HEK293 (cell line): Measurements from ENCODE around the gene NTF4.

ENCODE experiments used
- BCL11B ChIP-seq: fragments of 450-650 bp; formaldehyde crosslinking; IDR thresholded peaks from 2 replicates; pipeline ENCODE4 v1.5.1; 2016; ENCODE audit warnings: low read depth, missing biosample characterization, missing genetic modification characterization
- EGR2 ChIP-seq: fragments of 450-650 bp; formaldehyde crosslinking; IDR thresholded peaks from 2 replicates; pipeline ENCODE4 v1.5.1; 2016; ENCODE audit warnings: low read depth, missing biosample characterization, missing genetic modification characterization
- GFI1B ChIP-seq: fragments of 450-650 bp; formaldehyde crosslinking; IDR thresholded peaks from 2 replicates; pipeline ENCODE4 v1.5.1; 2016; ENCODE audit warnings: missing biosample characterization, missing genetic modification characterization
- GLI4 ChIP-seq: fragments of 450-650 bp; formaldehyde crosslinking; IDR thresholded peaks from 2 replicates; pipeline ENCODE4 v1.5.1; 2016; ENCODE audit warnings: missing biosample characterization, missing genetic modification characterization
- IKZF3 ChIP-seq: fragments of 450-650 bp; IDR thresholded peaks from 2 replicates; pipeline ENCODE4 v1.5.0; 2018; ENCODE audit warnings: missing biosample characterization, mild to moderate bottlenecking, missing genetic modification characterization, moderate library complexity
- KLF1 ChIP-seq: fragments of 450-650 bp; formaldehyde crosslinking; IDR thresholded peaks from 2 replicates; pipeline ENCODE4 v1.5.1; 2016; ENCODE audit warnings: missing biosample characterization, missing genetic modification characterization
- KLF10 ChIP-seq: fragments of 450-650 bp; IDR thresholded peaks from 2 replicates; pipeline ENCODE4 v1.5.1; 2018; ENCODE audit warnings: missing biosample characterization, mild to moderate bottlenecking, missing genetic modification characterization
- KLF8 ChIP-seq: fragments of 450-650 bp; formaldehyde crosslinking; IDR thresholded peaks from 2 replicates; pipeline ENCODE4 v1.5.1; 2016; ENCODE audit warnings: missing biosample characterization, missing genetic modification characterization
- KLF9 ChIP-seq: fragments of 450-650 bp; formaldehyde crosslinking; IDR thresholded peaks from 2 replicates; pipeline ENCODE4 v1.5.1; 2016; ENCODE audit warnings: missing biosample characterization, missing genetic modification characterization, low read depth
- OSR2 ChIP-seq: fragments of 450-650 bp; formaldehyde crosslinking; IDR thresholded peaks from 2 replicates; pipeline ENCODE4 v1.5.1; 2016; ENCODE audit warnings: missing biosample characterization, missing genetic modification characterization
- SCRT1 ChIP-seq: fragments of 450-650 bp; formaldehyde crosslinking; IDR thresholded peaks from 2 replicates; pipeline ENCODE4 v1.5.1; 2016; ENCODE audit warnings: missing biosample characterization, missing genetic modification characterization, borderline replicate concordance
- SP2 ChIP-seq: fragments of 450-650 bp; formaldehyde crosslinking; IDR thresholded peaks from 2 replicates; pipeline ENCODE4 v1.5.1; 2016; ENCODE audit warnings: missing biosample characterization, missing genetic modification characterization
- WT1 ChIP-seq: fragments of 450-650 bp; formaldehyde crosslinking; IDR thresholded peaks from 2 replicates; pipeline ENCODE4 v1.5.1; 2016; ENCODE audit warnings: missing biosample characterization, missing genetic modification characterization
- YY1 ChIP-seq: fragments of 450-650 bp; formaldehyde crosslinking; IDR thresholded peaks from 2 replicates; pipeline ENCODE4 v1.5.1; 2018; ENCODE audit warnings: missing biosample characterization, missing genetic modification characterization
- ZFP3 ChIP-seq: fragments of 450-650 bp; formaldehyde crosslinking; IDR thresholded peaks from 2 replicates; pipeline ENCODE4 v1.5.1; 2016; ENCODE audit warnings: low read depth, missing biosample characterization, missing genetic modification characterization
- ZFP37 ChIP-seq: fragments of 450-650 bp; formaldehyde crosslinking; IDR thresholded peaks from 2 replicates; pipeline ENCODE4 v1.5.1; 2016; ENCODE audit warnings: missing biosample characterization, missing genetic modification characterization
- ZFP41 ChIP-seq: fragments of 450-650 bp; formaldehyde crosslinking; IDR thresholded peaks from 2 replicates; pipeline ENCODE4 v1.5.1; 2016; ENCODE audit warnings: missing biosample characterization, missing genetic modification characterization, borderline replicate concordance
- ZNF121 ChIP-seq: fragments of 450-650 bp; formaldehyde crosslinking; IDR thresholded peaks from 2 replicates; pipeline ENCODE4 v1.5.1; 2016; ENCODE audit warnings: missing biosample characterization, missing genetic modification characterization
- ZNF146 ChIP-seq: fragments of 450-650 bp; formaldehyde crosslinking; IDR thresholded peaks from 2 replicates; pipeline ENCODE4 v1.5.1; 2016; ENCODE audit warnings: missing biosample characterization, missing genetic modification characterization
- ZNF169 ChIP-seq: fragments of 450-650 bp; formaldehyde crosslinking; IDR thresholded peaks from 2 replicates; pipeline ENCODE4 v1.5.1; 2016; ENCODE audit warnings: missing biosample characterization, missing genetic modification characterization
- ZNF174 ChIP-seq: fragments of 450-650 bp; formaldehyde crosslinking; IDR thresholded peaks from 2 replicates; pipeline ENCODE4 v1.5.0; 2017; ENCODE audit warnings: missing biosample characterization, mild to moderate bottlenecking, missing genetic modification characterization
- ZNF19 ChIP-seq: fragments of 450-650 bp; formaldehyde crosslinking; IDR thresholded peaks from 2 replicates; pipeline ENCODE4; 2016; ENCODE audit warnings: missing biosample characterization, missing genetic modification characterization, low read depth
- ZNF202 ChIP-seq: fragments of 450-650 bp; formaldehyde crosslinking; IDR thresholded peaks from 2 replicates; pipeline ENCODE4 v1.5.1; 2016; ENCODE audit warnings: missing biosample characterization, missing genetic modification characterization, borderline replicate concordance
- ZNF221 ChIP-seq: fragments of 450-650 bp; formaldehyde crosslinking; IDR thresholded peaks from 2 replicates; pipeline ENCODE4 v1.5.1; 2017; ENCODE audit warnings: missing biosample characterization, missing genetic modification characterization, borderline replicate concordance
- ZNF324 ChIP-seq: fragments of 450-650 bp; formaldehyde crosslinking; IDR thresholded peaks from 2 replicates; pipeline ENCODE4 v1.5.1; 2016; ENCODE audit warnings: missing biosample characterization, missing genetic modification characterization
- ZNF423 ChIP-seq: fragments of 450-650 bp; formaldehyde crosslinking; IDR thresholded peaks from 2 replicates; pipeline ENCODE4 v1.5.1; 2016; ENCODE audit warnings: missing biosample characterization, missing genetic modification characterization
- ZNF433 ChIP-seq: fragments of 450-650 bp; formaldehyde crosslinking; IDR thresholded peaks from 2 replicates; pipeline ENCODE4 v1.5.1; 2016; ENCODE audit warnings: missing biosample characterization, missing genetic modification characterization, low read depth
- ZNF501 ChIP-seq: fragments of 450-650 bp; formaldehyde crosslinking; IDR thresholded peaks from 2 replicates; pipeline ENCODE4 v1.5.1; 2016; ENCODE audit warnings: missing biosample characterization, missing genetic modification characterization
- ZNF510 ChIP-seq: fragments of 450-650 bp; formaldehyde crosslinking; IDR thresholded peaks from 2 replicates; pipeline ENCODE4 v1.5.1; 2018; ENCODE audit warnings: mild to moderate bottlenecking, missing genetic modification characterization, missing biosample characterization; ENCODE audit not compliant: insufficient replicate concordance
- ZNF548 ChIP-seq: fragments of 450-650 bp; formaldehyde crosslinking; IDR thresholded peaks from 2 replicates; pipeline ENCODE4 v1.5.1; 2016; ENCODE audit warnings: missing biosample characterization, missing genetic modification characterization
- ZNF558 ChIP-seq: fragments of 450-650 bp; formaldehyde crosslinking; IDR thresholded peaks from 2 replicates; pipeline ENCODE4 v1.5.1; 2016; ENCODE audit warnings: missing biosample characterization, missing genetic modification characterization
- ZNF560 ChIP-seq: fragments of 450-650 bp; formaldehyde crosslinking; IDR thresholded peaks from 2 replicates; pipeline ENCODE4 v1.5.1; 2017; ENCODE audit warnings: missing biosample characterization, missing genetic modification characterization, borderline replicate concordance
- ZNF585B ChIP-seq: fragments of 450-650 bp; formaldehyde crosslinking; IDR thresholded peaks from 2 replicates; pipeline ENCODE4 v1.5.1; 2016; ENCODE audit warnings: missing biosample characterization, missing genetic modification characterization
- ZNF610 ChIP-seq: fragments of 450-650 bp; formaldehyde crosslinking; IDR thresholded peaks from 2 replicates; pipeline ENCODE4 v1.5.1; 2016; ENCODE audit warnings: missing biosample characterization, missing genetic modification characterization, borderline replicate concordance
- ZNF621 ChIP-seq: fragments of 450-650 bp; formaldehyde crosslinking; IDR thresholded peaks from 2 replicates; pipeline ENCODE4 v1.5.1; 2017; ENCODE audit warnings: missing biosample characterization, missing genetic modification characterization
- ZNF626 ChIP-seq: fragments of 450-650 bp; sonication (Bioruptor Pico); formaldehyde crosslinking; IDR thresholded peaks from 2 replicates; pipeline ENCODE4 v1.5.1; 2018; ENCODE audit warnings: missing biosample characterization, missing genetic modification characterization, inconsistent platforms
- ZNF664 ChIP-seq: fragments of 450-650 bp; formaldehyde crosslinking; IDR thresholded peaks from 2 replicates; pipeline ENCODE4 v1.5.1; 2016; ENCODE audit warnings: missing biosample characterization, missing genetic modification characterization
- ZNF776 ChIP-seq: fragments of 450-650 bp; formaldehyde crosslinking; IDR thresholded peaks from 2 replicates; pipeline ENCODE4 v1.5.0; 2017; ENCODE audit warnings: missing biosample characterization, missing genetic modification characterization, borderline replicate concordance
- ZNF843 ChIP-seq: fragments of 450-650 bp; formaldehyde crosslinking; IDR thresholded peaks from 2 replicates; pipeline ENCODE4 v1.5.1; 2016; ENCODE audit warnings: missing biosample characterization, missing genetic modification characterization
- TF ChIP-seq, protein P1 (sequence below): fragments of 450-650 bp; formaldehyde crosslinking; IDR thresholded peaks from 2 replicates; pipeline ENCODE4 v1.5.1; 2017; ENCODE audit warnings: missing biosample characterization, missing genetic modification characterization
- TF ChIP-seq, protein P2 (sequence below): IDR thresholded peaks from 2 replicates; pipeline ENCODE4 v1.6.1; 2011; ENCODE audit warnings: mild to moderate bottlenecking, low read depth, low read length, borderline replicate concordance

The NTF4 gene

DNA sequence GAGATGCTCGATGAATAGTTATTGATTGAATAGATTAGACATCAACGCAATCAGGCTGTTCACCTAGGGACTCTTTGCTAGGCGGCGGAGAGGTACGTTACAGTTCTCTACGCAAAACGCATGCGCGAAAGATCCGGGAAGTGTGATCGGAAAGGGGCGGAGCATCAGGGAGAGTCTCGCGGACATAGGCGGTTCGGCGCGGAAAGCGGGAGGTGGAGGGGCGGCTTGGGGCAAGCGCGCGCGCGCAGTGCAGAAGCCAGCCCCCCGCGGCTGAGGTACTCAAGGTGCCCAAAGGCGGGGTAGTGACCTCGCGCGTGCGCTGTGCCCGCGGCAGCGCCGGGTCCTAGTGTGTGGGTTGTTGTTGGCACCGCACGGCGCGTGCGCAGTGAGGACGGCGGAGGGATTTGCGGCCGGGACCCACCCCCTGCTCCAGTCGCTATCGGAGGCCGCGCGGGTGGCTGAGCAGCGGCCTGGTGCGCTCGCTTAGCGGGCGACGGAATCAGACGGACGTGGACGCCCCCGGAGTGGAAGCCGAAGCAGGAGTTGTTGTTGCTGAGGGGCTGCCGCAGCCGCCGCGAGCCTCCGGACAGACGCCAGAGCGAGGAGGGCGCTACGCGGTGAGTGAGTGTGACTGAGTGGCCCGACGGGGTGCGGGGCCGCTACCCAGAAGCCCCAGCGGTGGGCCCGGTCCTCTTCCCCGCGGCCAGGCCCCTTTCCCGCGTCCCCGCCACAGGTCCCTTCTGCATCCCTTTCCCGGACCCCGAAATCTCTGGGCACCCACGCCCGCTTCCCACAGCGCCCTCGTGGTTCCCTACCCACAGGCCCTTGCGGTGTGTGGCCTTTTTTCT, 20.6 kb upstream of the NTF4 start, which contains the start of gene SNRNP70 (continued):
- 0 out of 2 replicates have a peak, but pooled peaks have one; percentile 49 for TF ChIP-seq ZNF121 (tag by site-specific recombination)
- no peak for TF ChIP-seq ZNF776 (tag by site-specific recombination)
- no peak for TF ChIP-seq ZNF560 (tag by site-specific recombination)
- no peak for TF ChIP-seq ZNF19 (tag by site-specific recombination)
- TF ChIP-seq ZNF433 (tag by site-specific recombination): no peak
- TF ChIP-seq ZNF621 (tag by site-specific recombination): no peak
- TF ChIP-seq ZNF221 (tag by site-specific recombination): no peak
- peak; percentile 70 for TF ChIP-seq KLF1 (tag by site-specific recombination)
- TF ChIP-seq ZNF585B (tag by site-specific recombination): no peak
- peak; percentile 62; the same call in 1 of the 2 replicates for TF ChIP-seq ZNF146 (tag by site-specific recombination)
- no peak for TF ChIP-seq ZNF558
- TF ChIP-seq ZNF423: 0 out of 2 replicates have a peak, but pooled peaks have one; percentile 36
- TF ChIP-seq, protein P1, sequence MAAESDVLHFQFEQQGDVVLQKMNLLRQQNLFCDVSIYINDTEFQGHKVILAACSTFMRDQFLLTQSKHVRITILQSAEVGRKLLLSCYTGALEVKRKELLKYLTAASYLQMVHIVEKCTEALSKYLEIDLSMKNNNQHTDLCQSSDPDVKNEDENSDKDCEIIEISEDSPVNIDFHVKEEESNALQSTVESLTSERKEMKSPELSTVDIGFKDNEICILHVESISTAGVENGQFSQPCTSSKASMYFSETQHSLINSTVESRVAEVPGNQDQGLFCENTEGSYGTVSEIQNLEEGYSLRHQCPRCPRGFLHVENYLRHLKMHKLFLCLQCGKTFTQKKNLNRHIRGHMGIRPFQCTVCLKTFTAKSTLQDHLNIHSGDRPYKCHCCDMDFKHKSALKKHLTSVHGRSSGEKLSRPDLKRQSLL (tag by site-specific recombination): peak; percentile 60; the same call in 1 of the 2 replicates
- TF ChIP-seq SP2 (tag by site-specific recombination): peak; percentile 97
- TF ChIP-seq GLI4: peak; percentile 94
- TF ChIP-seq ZNF202 (tag by site-specific recombination): no peak
- TF ChIP-seq ZFP37: peak; percentile 98; the same call in 1 of the 2 replicates
- peak; percentile 76 for TF ChIP-seq EGR2 (tag by site-specific recombination)
- TF ChIP-seq KLF9 (tag by site-specific recombination): peak; percentile 96
- TF ChIP-seq ZNF501 (tag by site-specific recombination): peak; percentile 82
- no peak for TF ChIP-seq ZFP41
- no peak for TF ChIP-seq ZFP3
- no peak; the same call in 1 of the 2 replicates for TF ChIP-seq YY1 (tag by site-specific recombination)
- TF ChIP-seq ZNF174 (tag by site-specific recombination): no peak
- TF ChIP-seq GFI1B: peak; percentile 27; the same call in 1 of the 2 replicates
- TF ChIP-seq ZNF510 (tag by site-specific recombination): no peak
- TF ChIP-seq SCRT1 (tag by site-specific recombination): peak; percentile 78; the same call in 1 of the 2 replicates
- peak; percentile 81 for TF ChIP-seq ZNF843 (tag by site-specific recombination)
- TF ChIP-seq KLF10 (tag by site-specific recombination): peak; percentile 78; the same call in 1 of the 2 replicates
- TF ChIP-seq, protein P2, sequence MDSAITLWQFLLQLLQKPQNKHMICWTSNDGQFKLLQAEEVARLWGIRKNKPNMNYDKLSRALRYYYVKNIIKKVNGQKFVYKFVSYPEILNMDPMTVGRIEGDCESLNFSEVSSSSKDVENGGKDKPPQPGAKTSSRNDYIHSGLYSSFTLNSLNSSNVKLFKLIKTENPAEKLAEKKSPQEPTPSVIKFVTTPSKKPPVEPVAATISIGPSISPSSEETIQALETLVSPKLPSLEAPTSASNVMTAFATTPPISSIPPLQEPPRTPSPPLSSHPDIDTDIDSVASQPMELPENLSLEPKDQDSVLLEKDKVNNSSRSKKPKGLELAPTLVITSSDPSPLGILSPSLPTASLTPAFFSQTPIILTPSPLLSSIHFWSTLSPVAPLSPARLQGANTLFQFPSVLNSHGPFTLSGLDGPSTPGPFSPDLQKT: no peak
- no peak for TF ChIP-seq OSR2 (tag by site-specific recombination)
- no peak for TF ChIP-seq IKZF3 (tag by site-specific recombination)
- TF ChIP-seq ZNF548 (tag by site-specific recombination): no peak
- TF ChIP-seq ZNF324 (tag by site-specific recombination): peak; percentile 85; the same call in 1 of the 2 replicates
- peak; percentile 71; the same call in 1 of the 2 replicates for TF ChIP-seq BCL11B
- TF ChIP-seq WT1 (tag by site-specific recombination): peak; percentile 16; the same call in 1 of the 2 replicates
- TF ChIP-seq ZNF169 (tag by site-specific recombination): 0 out of 2 replicates have a peak, but pooled peaks have one; percentile 27
- peak; percentile 73 for TF ChIP-seq ZNF610 (tag by site-specific recombination)
- TF ChIP-seq ZNF664: peak; percentile 14; the same call in 1 of the 2 replicates
- peak; percentile 87 for TF ChIP-seq KLF8 (tag by site-specific recombination)
- no peak for TF ChIP-seq ZNF626 (tag by site-specific recombination)
